GM21390 (cell line): ENCODE results near the gene SEMA4G.
"Not testable (repeated sequence)": the region's sequence is repeated elsewhere in the genome, so short reads cannot be mapped to it uniquely, and the experiment has no call there.

Experiments used
- ATAC-seq: cut with Tn5 transposase; IDR thresholded peaks from one replicate; pipeline ENCODE4 v1.9.1; 2021; ENCODE audit not compliant: unreplicated experiment

SEMA4G gene

GRCh38 chr10:100970076-100970913 is 991 bp downstream of the SEMA4G start:
- no peak for ATAC-seq

GRCh38 chr10:100970914-100971811 is 1.9 kb downstream of the SEMA4G start:
- no peak for ATAC-seq

GRCh38 chr10:100972115-100972903 is 3.0 kb downstream of the SEMA4G start:
- no peak for ATAC-seq

DNA sequence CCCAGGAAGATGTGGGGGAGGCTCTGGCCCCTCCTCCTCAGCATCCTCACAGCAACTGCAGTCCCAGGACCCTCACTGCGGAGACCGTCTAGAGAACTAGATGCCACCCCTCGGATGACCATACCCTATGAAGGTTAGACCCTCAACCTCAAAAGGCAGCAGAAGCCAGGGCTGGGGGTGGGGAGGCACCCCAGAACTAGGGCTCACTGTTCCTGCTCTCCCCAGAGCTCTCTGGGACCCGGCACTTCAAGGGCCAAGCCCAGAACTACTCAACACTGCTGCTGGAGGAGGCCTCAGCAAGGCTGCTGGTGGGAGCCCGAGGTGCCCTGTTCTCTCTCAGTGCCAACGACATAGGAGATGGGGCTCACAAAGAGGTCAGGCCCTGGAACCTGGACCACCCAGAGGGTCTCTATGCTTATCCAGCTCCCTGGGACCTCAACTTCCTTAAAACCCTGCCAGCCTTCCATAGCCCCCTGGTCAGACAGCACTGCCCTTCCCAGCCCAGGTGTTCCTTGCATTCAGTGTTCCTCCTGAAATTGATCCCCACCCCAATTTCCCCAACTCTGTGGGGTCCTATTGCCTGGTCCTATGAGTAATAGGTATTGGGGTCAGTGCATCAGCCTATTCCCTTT is 3.7 kb downstream of the SEMA4G start:
- ATAC-seq: no peak

GRCh38 chr10:100975397-100975796 is 6.1 kb downstream of the SEMA4G start:
- not testable (repeated sequence) for ATAC-seq

DNA sequence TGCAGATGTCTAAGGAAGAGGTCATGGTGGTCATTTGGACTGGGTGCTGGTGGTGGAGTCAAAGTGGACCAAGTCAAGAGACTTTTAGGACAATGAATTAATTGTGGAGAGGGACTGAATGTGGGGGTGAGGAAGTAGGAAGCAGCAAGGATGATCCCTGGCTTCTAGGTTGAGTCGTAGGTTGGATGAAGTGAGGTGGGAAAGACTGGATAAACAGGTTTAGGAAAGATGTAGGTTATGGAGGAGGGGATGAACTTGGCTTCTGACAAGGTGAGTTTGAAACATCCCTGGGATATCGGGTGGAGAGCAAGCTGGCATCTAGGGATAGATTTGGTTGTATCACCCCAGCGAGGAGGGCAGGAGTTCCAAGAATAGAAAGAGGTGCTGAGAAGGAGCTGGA is 7.6 kb downstream of the SEMA4G start:
- ATAC-seq: no peak

GRCh38 chr10:100977436-100977835 is 8.1 kb downstream of the SEMA4G start:
- ATAC-seq: no peak

GRCh38 chr10:100978121-100978900 is 9.0 kb downstream of the SEMA4G start:
- no peak for ATAC-seq

- ATAC-seq: no peak
Measured at GRCh38 chr10:100978901-100979195, 9.5 kb downstream of the SEMA4G start.

DNA sequence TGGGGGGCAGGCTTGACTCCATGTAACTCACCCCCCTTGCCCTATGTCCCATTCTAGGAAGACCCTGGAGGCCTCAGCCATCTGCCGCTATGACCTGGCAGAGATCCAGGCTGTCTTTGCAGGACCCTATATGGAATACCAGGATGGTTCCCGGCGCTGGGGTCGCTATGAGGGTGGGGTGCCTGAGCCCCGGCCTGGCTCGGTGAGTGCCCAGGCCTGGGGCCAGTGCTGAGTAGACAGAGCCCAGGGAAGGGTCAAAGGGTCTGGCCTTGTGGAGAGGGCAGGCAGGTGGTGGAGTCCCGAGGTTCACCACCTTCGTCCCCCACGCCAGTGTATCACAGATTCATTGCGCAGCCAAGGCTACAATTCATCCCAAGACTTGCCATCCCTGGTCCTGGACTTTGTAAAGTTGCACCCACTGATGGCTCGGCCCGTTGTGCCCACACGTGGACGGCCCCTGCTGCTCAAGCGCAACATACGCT is 10.5 kb downstream of the SEMA4G start:
- ATAC-seq: no peak

GRCh38 chr10:100980311-100980710 is 11.0 kb downstream of the SEMA4G start:
- ATAC-seq: no peak

DNA sequence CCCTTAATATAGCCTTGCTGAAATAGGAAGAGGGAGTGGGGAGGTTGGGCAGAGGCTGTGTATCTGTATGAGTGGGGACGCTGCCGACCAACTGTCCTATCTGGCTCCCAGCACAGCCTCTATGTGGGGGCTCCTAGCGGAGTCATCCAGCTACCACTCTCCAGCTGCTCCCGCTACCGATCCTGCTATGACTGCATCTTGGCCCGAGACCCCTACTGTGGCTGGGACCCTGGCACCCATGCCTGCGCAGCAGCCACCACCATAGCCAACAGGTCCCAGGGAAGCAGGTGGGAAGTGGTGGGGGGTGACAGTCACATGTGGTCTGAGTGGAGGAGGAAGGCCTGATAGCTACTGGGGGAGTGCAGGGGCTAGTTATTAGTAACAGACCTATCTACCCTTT is 11.4 kb downstream of the SEMA4G start:
- no peak for ATAC-seq

GRCh38 chr10:100981178-100981772 is 12.0 kb downstream of the SEMA4G start:
- no peak for ATAC-seq

GRCh38 chr10:100982916-100983830 is 13.9 kb downstream of the SEMA4G start:
- ATAC-seq: no peak

- no peak for ATAC-seq
Measured at GRCh38 chr10:100983868-100984671, 14.8 kb downstream of the SEMA4G start.

DNA sequence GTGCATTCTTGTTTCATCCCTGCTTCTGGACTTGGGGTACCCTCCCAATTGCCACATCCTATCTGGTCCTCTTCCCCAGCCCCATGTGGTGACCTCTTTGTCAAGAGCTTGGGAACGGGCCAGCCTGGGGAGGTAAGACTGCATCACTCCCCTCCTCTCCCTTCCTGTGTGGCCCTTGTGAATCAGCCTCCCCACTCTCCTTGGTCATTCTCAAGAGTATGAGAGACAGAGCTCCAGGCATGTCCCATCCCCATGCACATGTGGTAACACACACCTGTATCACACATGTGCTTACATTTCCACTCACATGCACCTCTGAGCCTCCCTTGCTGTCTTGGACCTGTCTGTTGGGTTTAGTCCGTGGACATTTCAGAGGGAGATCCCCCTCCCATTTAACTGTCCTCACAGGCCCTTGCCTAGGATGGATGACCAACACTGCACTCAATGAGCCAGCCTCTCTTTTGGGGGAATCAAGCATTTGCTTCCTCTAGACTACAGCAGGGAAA is 15.4 kb downstream of the SEMA4G start:
- no peak for ATAC-seq

DNA sequence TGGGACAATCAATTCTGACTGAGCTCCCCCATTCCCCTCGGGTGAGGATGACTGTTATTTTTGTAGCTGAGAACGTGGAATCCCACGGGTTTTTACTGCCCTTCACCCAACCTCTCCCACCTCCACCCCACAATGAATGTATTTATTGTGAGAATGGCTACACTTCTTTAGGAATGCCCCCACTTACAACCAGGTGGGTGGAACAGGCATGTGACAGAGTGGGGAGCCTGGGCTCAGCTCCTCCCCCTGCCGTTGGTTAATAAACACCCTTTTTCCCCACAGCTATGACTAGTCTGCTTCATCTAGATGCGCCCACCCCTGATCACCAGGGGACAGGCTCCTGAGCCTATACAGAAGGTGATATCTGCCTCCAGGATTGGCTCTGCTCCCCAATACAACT is 16.0 kb downstream of the SEMA4G start:
- no peak for ATAC-seq

DNA sequence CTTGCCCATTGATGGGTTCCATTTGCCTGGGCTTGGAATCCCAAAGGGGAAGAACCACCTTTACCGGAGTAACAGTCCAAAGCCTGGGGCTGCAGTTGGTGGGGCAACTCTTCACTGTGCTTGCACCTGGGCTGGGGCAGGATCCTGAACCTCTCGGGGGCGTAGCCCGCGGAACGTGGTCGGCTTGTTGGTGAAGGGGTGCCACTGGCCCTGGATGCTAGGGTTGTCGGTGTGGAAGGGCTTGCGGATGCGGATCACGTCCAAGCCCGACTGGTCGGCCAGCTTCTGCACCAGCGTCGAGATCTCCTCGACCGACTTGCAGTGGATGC is 17.3 kb downstream of the SEMA4G start:
- ATAC-seq: no peak
